ENCODE data around the gene ACTG2. TPM values are rescaled to one million over a fixed set of nuclear protein-coding genes. Genes with fewer than 3 reads are reported as not detected.

ACTG2 gene
- total and polyA plus RNA-seq, 2 donors from 2014 or later = 6.6 to 13.7 TPM

- Histone ChIP-seq H3K27ac (ENCODE audit: low read depth in 2 of 2, low read length in 2 of 2) (no peak overlapping the region), H3K36me3 (ENCODE audit: control insufficient read depth in 2 of 3, insufficient read depth in 3 of 3, low read length in 3 of 3) (peaks cover 2 to 65% (median 41%) of the 10 kb centered on the region in 3 donors), H3K9ac (ENCODE audit: low read length in 3 of 3) (no peak overlapping the region), H3K9me3 (ENCODE audit: control insufficient read depth in 2 of 3, insufficient read depth in 1 of 3, low read length in 3 of 3) (no peaks in the 10 kb centered on the region), H3K27me3 (ENCODE audit: control insufficient read depth, insufficient read depth, low read length) (no peaks in the 10 kb centered on the region), H3K4me1 (ENCODE audit: control insufficient read depth in 2 of 3, insufficient read depth in 2 of 3, low read depth in 1 of 3, low read length in 3 of 3) (no peaks in the 10 kb centered on the region), H3K4me3 (ENCODE audit: low read length in 3 of 3) (no peak overlapping the region)
- FAIRE-seq (no peak), DNase-seq (no peak)
- intact Hi-C loops (cut with DNase I) = no loop called here
- no peak for TF ChIP-seq CTCF (IDR thresholded peaks at IDR 0.05; ENCODE audit: borderline replicate concordance, extremely low read depth, insufficient read depth)
Observed at GRCh38 chr2:73859721-73860586, 32.9 kb upstream of the ACTG2 start.

DNA sequence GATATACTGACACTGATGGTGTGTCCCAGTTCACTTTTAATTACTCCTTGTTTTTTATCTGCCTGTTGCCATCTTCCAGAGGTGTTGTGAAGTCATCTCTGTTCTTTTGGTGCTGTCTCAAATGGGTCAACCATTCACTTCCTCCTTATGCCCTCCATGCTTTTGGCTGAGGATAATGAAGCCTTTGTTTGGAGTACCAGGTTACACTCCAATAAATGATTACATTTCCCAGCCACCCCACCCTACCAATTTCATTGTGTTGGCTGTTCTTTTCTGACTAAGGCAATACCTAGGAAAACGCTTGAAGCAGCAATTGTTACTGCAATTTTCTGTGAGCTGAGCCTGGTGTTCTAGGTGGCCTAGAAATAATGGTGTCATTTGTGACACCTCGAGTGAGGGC, 29.8 kb upstream of the ACTG2 start:
- H3K9me3 ChIP-seq (ENCODE audit: control insufficient read depth in 2 of 3, insufficient read depth in 1 of 3, low read length in 3 of 3) = no peaks in the 10 kb centered on the region
- no peaks in the 10 kb centered on the region for H3K27me3 ChIP-seq (ENCODE audit: control insufficient read depth, insufficient read depth, low read length)
- H3K9ac ChIP-seq (ENCODE audit: low read length in 3 of 3) = no peak overlapping the region
- peaks cover 0 to 51% (median 35%) of the 10 kb centered on the region in 3 donors for H3K36me3 ChIP-seq (ENCODE audit: control insufficient read depth in 2 of 3, insufficient read depth in 3 of 3, low read length in 3 of 3)
- H3K27ac ChIP-seq (ENCODE audit: low read depth in 2 of 2, low read length in 2 of 2) = no peak overlapping the region
- H3K4me1 ChIP-seq (ENCODE audit: control insufficient read depth in 2 of 3, insufficient read depth in 2 of 3, low read depth in 1 of 3, low read length in 3 of 3) = no peaks in the 10 kb centered on the region
- no peak for DNase-seq
- TF ChIP-seq CTCF (IDR thresholded peaks at IDR 0.05; ENCODE audit: borderline replicate concordance, extremely low read depth, insufficient read depth) = no peak
- H3K4me3 ChIP-seq (ENCODE audit: low read length in 3 of 3) = no peak overlapping the region
- FAIRE-seq = no peak
- intact Hi-C loops (cut with DNase I) = no loop called here

DNA sequence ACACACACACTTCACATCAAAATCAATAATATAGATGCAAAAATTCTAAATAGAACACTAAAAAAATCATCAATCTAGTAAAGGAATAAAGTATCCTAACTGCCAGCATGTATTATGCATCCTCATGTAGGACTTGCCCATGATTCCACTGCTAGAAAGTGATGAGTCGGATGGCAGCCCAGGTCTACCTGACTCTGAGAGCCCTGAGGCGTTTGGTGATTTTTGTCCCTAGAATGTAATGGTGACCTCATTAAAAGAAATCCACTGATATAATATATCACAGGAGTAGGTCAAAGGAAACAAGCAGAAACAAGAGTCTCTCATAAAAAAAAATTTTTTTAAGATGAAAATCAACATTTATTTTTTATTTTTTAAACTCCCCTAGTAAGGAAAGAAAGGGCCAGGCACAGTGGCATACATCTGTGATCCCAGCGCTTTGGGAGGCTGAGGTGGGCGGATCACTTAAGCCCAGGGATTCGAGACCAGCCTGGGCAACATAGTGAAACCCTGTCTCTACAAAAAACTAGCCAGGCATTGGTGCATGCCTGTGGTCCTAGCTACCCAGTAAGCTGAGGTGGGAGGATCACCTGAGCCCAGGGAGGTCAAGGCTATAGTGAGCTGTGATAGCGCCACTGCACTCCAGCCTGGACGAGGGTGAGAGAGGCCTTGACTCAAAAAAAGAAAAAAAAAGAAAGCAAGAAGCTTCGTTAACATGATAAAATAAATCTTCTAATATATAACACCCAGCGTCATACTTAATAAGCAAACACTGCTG, 24.4 kb upstream of the ACTG2 start:
- Histone ChIP-seq H3K9me3 (ENCODE audit: control insufficient read depth in 2 of 3, insufficient read depth in 1 of 3, low read length in 3 of 3) (no peaks in the 10 kb centered on the region), H3K27ac (ENCODE audit: low read depth in 2 of 2, low read length in 2 of 2) (no peak overlapping the region), H3K4me1 (ENCODE audit: control insufficient read depth in 2 of 3, insufficient read depth in 2 of 3, low read depth in 1 of 3, low read length in 3 of 3) (no peaks in the 10 kb centered on the region), H3K36me3 (ENCODE audit: control insufficient read depth in 2 of 3, insufficient read depth in 3 of 3, low read length in 3 of 3) (peaks cover 0 to 19% (median 18%) of the 10 kb centered on the region in 3 donors), H3K9ac (ENCODE audit: low read length in 3 of 3) (no peak overlapping the region), H3K27me3 (ENCODE audit: control insufficient read depth, insufficient read depth, low read length) (no peaks in the 10 kb centered on the region), H3K4me3 (ENCODE audit: low read length in 3 of 3) (no peak overlapping the region)
- no peak for FAIRE-seq
- no peak for TF ChIP-seq CTCF (IDR thresholded peaks at IDR 0.05; ENCODE audit: borderline replicate concordance, extremely low read depth, insufficient read depth)
- intact Hi-C loops (cut with DNase I) = no loop called here
- DNase-seq = no peak
